HFFc6 (cell line): ENCODE data around the gene GRAMD1A. TPM values are rescaled to one million over a fixed set of nuclear protein-coding genes. Genes with fewer than 3 reads are reported as not detected.

Experiments
- DNase-seq: peaks from one replicate; pipeline ENCODE4 v3.0.0-alpha.2; 2018
- H3K27ac Mint-ChIP-seq: 2 replicates; pipeline ENCODE4 v1.8.0; 2020; ENCODE audit warnings: mild to moderate bottlenecking, mixed read lengths
- H3K27me3 Mint-ChIP-seq: 2 replicates; pipeline ENCODE4 v1.8.0; 2021; ENCODE audit warnings: mild to moderate bottlenecking, moderate library complexity, mixed read lengths; ENCODE audit not compliant: insufficient read depth
- H3K36me3 Mint-ChIP-seq: 2 replicates; pipeline ENCODE4 v1.8.0; 2021; ENCODE audit warnings: low read depth, mixed read lengths
- H3K4me1 Mint-ChIP-seq: 2 replicates; pipeline ENCODE4 v1.8.0; 2020; ENCODE audit warnings: low read depth, mixed read lengths
- H3K4me3 Mint-ChIP-seq: 2 replicates; pipeline ENCODE4 v1.8.0; 2020; ENCODE audit warnings: mild to moderate bottlenecking, moderate library complexity, mixed read lengths
- H3K9me3 Mint-ChIP-seq: 2 replicates; pipeline ENCODE4 v1.8.0; 2020; ENCODE audit warnings: mild to moderate bottlenecking, mixed read lengths
- CTCF ChIP-seq: fragments of 200-600 bp; sonication (generic); IDR thresholded peaks from 2 replicates; pipeline ENCODE4 v1.5.0; 2021; ENCODE audit warnings: antibody characterized with exemption, mild to moderate bottlenecking
- total RNA-seq, 6 experiments: library from RNA; stranded (reverse); fragmentation: NEBNext Ultra II Directional; extraction: Animal tissue kit (Norgen Biotek cat#: 25700); gene quantifications; 2 replicates in 1 of 6; 3 replicates in 5 of 6; pipeline ENCODE4 v1.2.3, GENCODE V29; 2021

The GRAMD1A gene
- total RNA-seq, 6 experiments from 2014 or later: 48.2 to 51.3 (median 50.0) TPM

GRCh38 chr19:35032356-35032865 lies 32.3 kb downstream of the GRAMD1A start:
- no peaks in the 10 kb centered on the region for H3K9me3 Mint-ChIP-seq

GRCh38 chr19:35033067-35034004 lies 33.2 kb downstream of the GRAMD1A start:
- Mint-ChIP-seq H3K36me3 (peaks cover 2% of the 10 kb centered on the region; the same call in 1 of the 2 replicates), H3K27me3 (peaks cover 3% of the 10 kb centered on the region), H3K4me1 (peaks cover 15% of the 10 kb centered on the region), H3K4me3 (no peak overlapping the region), H3K9me3 (no peaks in the 10 kb centered on the region), H3K27ac (no peak overlapping the region)
- TF ChIP-seq CTCF: no peak
- DNase-seq: no peak

More at GRCh38 chr19:35032356-35032865, 32.3 kb downstream of the GRAMD1A start:
- H3K27me3 Mint-ChIP-seq: peaks cover 5% of the 10 kb centered on the region
- peaks cover 9% of the 10 kb centered on the region for H3K4me1 Mint-ChIP-seq
- no peak overlapping the region for H3K27ac Mint-ChIP-seq
- H3K36me3 Mint-ChIP-seq: peaks cover 10% of the 10 kb centered on the region; the same call in 1 of the 2 replicates
- H3K4me3 Mint-ChIP-seq: no peak overlapping the region
- DNase-seq: no peak
- TF ChIP-seq CTCF: no peak

- no peak for TF ChIP-seq CTCF
- H3K9me3 Mint-ChIP-seq: no peaks in the 10 kb centered on the region
- peaks cover 3% of the 10 kb centered on the region for H3K27me3 Mint-ChIP-seq
- DNase-seq: no peak
- H3K4me1 Mint-ChIP-seq: peaks cover 17% of the 10 kb centered on the region
- no peak overlapping the region for H3K4me3 Mint-ChIP-seq
- no peak overlapping the region for H3K27ac Mint-ChIP-seq
- H3K36me3 Mint-ChIP-seq: no peaks in the 10 kb centered on the region
Observed at GRCh38 chr19:35034005-35034502, 33.9 kb downstream of the GRAMD1A start.

GRCh38 chr19:35034588-35035382 lies 34.7 kb downstream of the GRAMD1A start:
- no peak overlapping the region for H3K4me3 Mint-ChIP-seq
- no peaks in the 10 kb centered on the region for H3K36me3 Mint-ChIP-seq
- no peak for DNase-seq
- H3K27me3 Mint-ChIP-seq: no peaks in the 10 kb centered on the region; the same call in 1 of the 2 replicates
- no peak for TF ChIP-seq CTCF
- no peak overlapping the region for H3K27ac Mint-ChIP-seq
- H3K4me1 Mint-ChIP-seq: peaks cover 17% of the 10 kb centered on the region
- no peaks in the 10 kb centered on the region for H3K9me3 Mint-ChIP-seq
